HG03439 (cell line): Measurements from ENCODE around the gene VPS26A.
"Not testable (repeated sequence)": the region's sequence is repeated elsewhere in the genome, so short reads cannot be mapped to it uniquely, and the experiment has no call there.

Source experiments
- ATAC-seq: cut with Tn5 transposase; IDR thresholded peaks from one replicate; pipeline ENCODE4 v1.9.1; 2021; ENCODE audit warnings: mild to moderate bottlenecking, moderate library complexity; ENCODE audit not compliant: unreplicated experiment

The VPS26A gene

GRCh38 chr10:69172241-69172982, 48.4 kb downstream of the VPS26A start:
- ATAC-seq = no peak

- ATAC-seq = not testable (repeated sequence)
These were observed 51.3 kb downstream of the VPS26A start for GRCh38 chr10:69175326-69175725.

- no peak for ATAC-seq
These were observed 52.8 kb downstream of the VPS26A start for GRCh38 chr10:69176823-69177222.

GRCh38 chr10:69179089-69179742, 55.2 kb downstream of the VPS26A start:
- peak; percentile 21 for ATAC-seq

GRCh38 chr10:69179743-69180524, 56.0 kb downstream of the VPS26A start, which contains the start of gene SUPV3L1:
Gene SUPV3L1, plus strand, starts transcription at chr10:69180234. Its CDS starts 58 bp downstream, at chr10:69180292.
- peak; percentile 85 for ATAC-seq

- no peak for ATAC-seq
These were observed 56.7 kb downstream of the VPS26A start for GRCh38 chr10:69180525-69181204.

- ATAC-seq = no peak
These were observed 57.5 kb downstream of the VPS26A start for GRCh38 chr10:69181433-69181832.

- no peak for ATAC-seq
These were observed 58.0 kb downstream of the VPS26A start for GRCh38 chr10:69182005-69182404.

- ATAC-seq = no peak
These were observed 62.5 kb downstream of the VPS26A start for GRCh38 chr10:69186524-69186923.

- no peak for ATAC-seq
These were observed 77.1 kb downstream of the VPS26A start for GRCh38 chr10:69201045-69201444.

GRCh38 chr10:69202332-69202731, 78.4 kb downstream of the VPS26A start:
- ATAC-seq = no peak

GRCh38 chr10:69208761-69209160, 84.8 kb downstream of the VPS26A start:
- no peak for ATAC-seq

GRCh38 chr10:69209787-69210484, 86.0 kb downstream of the VPS26A start:
- ATAC-seq = no peak

GRCh38 chr10:69211104-69211503, 87.1 kb downstream of the VPS26A start:
- no peak for ATAC-seq

GRCh38 chr10:69211524-69211923, 87.5 kb downstream of the VPS26A start:
- ATAC-seq = no peak

GRCh38 chr10:69213591-69214311, 89.8 kb downstream of the VPS26A start:
- ATAC-seq = no peak

GRCh38 chr10:69214666-69215131, 90.7 kb downstream of the VPS26A start:
- ATAC-seq = no peak

GRCh38 chr10:69215405-69216171, 91.6 kb downstream of the VPS26A start:
- ATAC-seq = no peak

- no peak for ATAC-seq
These were observed 92.7 kb downstream of the VPS26A start for GRCh38 chr10:69216577-69217118.
